H1 (cell line): Measurements from ENCODE around the gene DDX4. TPM values are rescaled to one million over a fixed set of nuclear protein-coding genes. Genes with fewer than 3 reads are reported as not detected.

Source experiments
- ASH2L ChIP-seq: fragments of 200-600, 300-600 bp; sonication (generic); IDR thresholded peaks from one replicate; pipeline ENCODE4 v1.7.1; 2017; ENCODE audit warnings: low read length
- EGR1 ChIP-seq: IDR thresholded peaks from 2 replicates; pipeline ENCODE4 v1.6.1; 2011; ENCODE audit warnings: low read depth, low read length, borderline replicate concordance
- polyA plus RNA-seq, 7 experiments: library from polyadenylated mRNA; depleted of rRNA in 3 of 7; stranded (reverse) in 5 of 7; unstranded in 2 of 7; fragments of >200 nt in 5 of 7; fragments of 200-250 nt in 2 of 7; gene quantifications; 1 replicate in 5 of 7; 2 replicates in 1 of 7; 4 replicates in 1 of 7; pipeline versions ENCODE4 v1.2.1 to v1.2.3, GENCODE V29; 2011 to 2013; ENCODE audit warnings: missing spikeins in 2 of 7, mixed read lengths in 2 of 7
- total RNA-seq: library from RNA; stranded (reverse); fragmentation: NEBNext Ultra II Directional; extraction: Animal tissue kit (Norgen Biotek cat#: 25700); gene quantifications from 2 replicates; pipeline ENCODE4 v1.2.1, GENCODE V29; 2021
- TF ChIP-seq, protein P1 (sequence below): fragments of 300-600 bp; sonication (generic); IDR thresholded peaks from 2 replicates; pipeline ENCODE4 v1.7.1; 2012; ENCODE audit warnings: low read length, moderate library complexity, mild to moderate bottlenecking, inconsistent platforms; ENCODE audit not compliant: insufficient replicate concordance
- TF ChIP-seq, protein P2 (sequence below), 3 experiments: IDR thresholded peaks; 1 replicate in 2 of 3; 2 replicates in 1 of 3; pipeline versions ENCODE4 v1.5.1 to v1.6.1; 2011; ENCODE audit warnings: low read length in 3 of 3, mild to moderate bottlenecking in 3 of 3, inconsistent platforms in 2 of 3, low read depth in 1 of 3, moderate library complexity in 1 of 3; ENCODE audit not compliant: insufficient read depth in 1 of 3; ENCODE audit errors: control extremely low read depth in 1 of 3

Gene DDX4
- total and polyA plus RNA-seq, 2 of the 8 experiments (the other 6 are each of a cell fraction or from before 2014, with no cell fraction given), result 0.15 TPM; not detected in 1

DNA sequence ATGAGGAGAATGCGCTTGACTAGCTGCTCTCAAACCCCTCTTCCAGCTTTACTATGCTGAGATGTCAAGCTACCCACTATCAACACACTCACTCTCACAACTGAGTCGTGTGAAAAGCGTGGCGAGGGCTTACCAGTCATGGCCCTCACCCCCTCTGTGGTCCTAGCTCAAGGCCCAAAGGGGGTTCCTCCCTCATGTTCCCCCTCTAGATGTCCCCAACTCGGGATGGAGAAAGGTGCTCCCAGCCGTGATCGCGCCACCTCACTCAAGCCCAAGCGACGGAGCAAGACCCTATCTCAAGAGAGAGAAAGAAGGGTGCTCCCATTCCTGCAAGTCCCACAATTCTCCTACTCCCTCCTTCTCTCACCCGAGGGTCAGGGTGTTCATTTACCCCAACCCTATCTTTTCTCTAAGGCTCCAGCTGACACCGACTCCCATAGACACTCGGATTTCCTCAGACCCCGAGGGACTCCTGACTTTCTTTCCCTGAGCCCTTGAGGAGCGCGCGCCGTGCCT, 26.3 kb upstream of the DDX4 start (continued):
- TF ChIP-seq, protein P1, sequence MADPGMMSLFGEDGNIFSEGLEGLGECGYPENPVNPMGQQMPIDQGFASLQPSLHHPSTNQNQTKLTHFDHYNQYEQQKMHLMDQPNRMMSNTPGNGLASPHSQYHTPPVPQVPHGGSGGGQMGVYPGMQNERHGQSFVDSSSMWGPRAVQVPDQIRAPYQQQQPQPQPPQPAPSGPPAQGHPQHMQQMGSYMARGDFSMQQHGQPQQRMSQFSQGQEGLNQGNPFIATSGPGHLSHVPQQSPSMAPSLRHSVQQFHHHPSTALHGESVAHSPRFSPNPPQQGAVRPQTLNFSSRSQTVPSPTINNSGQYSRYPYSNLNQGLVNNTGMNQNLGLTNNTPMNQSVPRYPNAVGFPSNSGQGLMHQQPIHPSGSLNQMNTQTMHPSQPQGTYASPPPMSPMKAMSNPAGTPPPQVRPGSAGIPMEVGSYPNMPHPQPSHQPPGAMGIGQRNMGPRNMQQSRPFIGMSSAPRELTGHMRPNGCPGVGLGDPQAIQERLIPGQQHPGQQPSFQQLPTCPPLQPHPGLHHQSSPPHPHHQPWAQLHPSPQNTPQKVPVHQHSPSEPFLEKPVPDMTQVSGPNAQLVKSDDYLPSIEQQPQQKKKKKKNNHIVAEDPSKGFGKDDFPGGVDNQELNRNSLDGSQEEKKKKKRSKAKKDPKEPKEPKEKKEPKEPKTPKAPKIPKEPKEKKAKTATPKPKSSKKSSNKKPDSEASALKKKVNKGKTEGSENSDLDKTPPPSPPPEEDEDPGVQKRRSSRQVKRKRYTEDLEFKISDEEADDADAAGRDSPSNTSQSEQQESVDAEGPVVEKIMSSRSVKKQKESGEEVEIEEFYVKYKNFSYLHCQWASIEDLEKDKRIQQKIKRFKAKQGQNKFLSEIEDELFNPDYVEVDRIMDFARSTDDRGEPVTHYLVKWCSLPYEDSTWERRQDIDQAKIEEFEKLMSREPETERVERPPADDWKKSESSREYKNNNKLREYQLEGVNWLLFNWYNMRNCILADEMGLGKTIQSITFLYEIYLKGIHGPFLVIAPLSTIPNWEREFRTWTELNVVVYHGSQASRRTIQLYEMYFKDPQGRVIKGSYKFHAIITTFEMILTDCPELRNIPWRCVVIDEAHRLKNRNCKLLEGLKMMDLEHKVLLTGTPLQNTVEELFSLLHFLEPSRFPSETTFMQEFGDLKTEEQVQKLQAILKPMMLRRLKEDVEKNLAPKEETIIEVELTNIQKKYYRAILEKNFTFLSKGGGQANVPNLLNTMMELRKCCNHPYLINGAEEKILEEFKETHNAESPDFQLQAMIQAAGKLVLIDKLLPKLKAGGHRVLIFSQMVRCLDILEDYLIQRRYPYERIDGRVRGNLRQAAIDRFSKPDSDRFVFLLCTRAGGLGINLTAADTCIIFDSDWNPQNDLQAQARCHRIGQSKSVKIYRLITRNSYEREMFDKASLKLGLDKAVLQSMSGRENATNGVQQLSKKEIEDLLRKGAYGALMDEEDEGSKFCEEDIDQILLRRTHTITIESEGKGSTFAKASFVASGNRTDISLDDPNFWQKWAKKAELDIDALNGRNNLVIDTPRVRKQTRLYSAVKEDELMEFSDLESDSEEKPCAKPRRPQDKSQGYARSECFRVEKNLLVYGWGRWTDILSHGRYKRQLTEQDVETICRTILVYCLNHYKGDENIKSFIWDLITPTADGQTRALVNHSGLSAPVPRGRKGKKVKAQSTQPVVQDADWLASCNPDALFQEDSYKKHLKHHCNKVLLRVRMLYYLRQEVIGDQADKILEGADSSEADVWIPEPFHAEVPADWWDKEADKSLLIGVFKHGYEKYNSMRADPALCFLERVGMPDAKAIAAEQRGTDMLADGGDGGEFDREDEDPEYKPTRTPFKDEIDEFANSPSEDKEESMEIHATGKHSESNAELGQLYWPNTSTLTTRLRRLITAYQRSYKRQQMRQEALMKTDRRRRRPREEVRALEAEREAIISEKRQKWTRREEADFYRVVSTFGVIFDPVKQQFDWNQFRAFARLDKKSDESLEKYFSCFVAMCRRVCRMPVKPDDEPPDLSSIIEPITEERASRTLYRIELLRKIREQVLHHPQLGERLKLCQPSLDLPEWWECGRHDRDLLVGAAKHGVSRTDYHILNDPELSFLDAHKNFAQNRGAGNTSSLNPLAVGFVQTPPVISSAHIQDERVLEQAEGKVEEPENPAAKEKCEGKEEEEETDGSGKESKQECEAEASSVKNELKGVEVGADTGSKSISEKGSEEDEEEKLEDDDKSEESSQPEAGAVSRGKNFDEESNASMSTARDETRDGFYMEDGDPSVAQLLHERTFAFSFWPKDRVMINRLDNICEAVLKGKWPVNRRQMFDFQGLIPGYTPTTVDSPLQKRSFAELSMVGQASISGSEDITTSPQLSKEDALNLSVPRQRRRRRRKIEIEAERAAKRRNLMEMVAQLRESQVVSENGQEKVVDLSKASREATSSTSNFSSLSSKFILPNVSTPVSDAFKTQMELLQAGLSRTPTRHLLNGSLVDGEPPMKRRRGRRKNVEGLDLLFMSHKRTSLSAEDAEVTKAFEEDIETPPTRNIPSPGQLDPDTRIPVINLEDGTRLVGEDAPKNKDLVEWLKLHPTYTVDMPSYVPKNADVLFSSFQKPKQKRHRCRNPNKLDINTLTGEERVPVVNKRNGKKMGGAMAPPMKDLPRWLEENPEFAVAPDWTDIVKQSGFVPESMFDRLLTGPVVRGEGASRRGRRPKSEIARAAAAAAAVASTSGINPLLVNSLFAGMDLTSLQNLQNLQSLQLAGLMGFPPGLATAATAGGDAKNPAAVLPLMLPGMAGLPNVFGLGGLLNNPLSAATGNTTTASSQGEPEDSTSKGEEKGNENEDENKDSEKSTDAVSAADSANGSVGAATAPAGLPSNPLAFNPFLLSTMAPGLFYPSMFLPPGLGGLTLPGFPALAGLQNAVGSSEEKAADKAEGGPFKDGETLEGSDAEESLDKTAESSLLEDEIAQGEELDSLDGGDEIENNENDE, result no peak
- TF ChIP-seq EGR1 (no peak), ASH2L (no peak)
- TF ChIP-seq, protein P2, sequence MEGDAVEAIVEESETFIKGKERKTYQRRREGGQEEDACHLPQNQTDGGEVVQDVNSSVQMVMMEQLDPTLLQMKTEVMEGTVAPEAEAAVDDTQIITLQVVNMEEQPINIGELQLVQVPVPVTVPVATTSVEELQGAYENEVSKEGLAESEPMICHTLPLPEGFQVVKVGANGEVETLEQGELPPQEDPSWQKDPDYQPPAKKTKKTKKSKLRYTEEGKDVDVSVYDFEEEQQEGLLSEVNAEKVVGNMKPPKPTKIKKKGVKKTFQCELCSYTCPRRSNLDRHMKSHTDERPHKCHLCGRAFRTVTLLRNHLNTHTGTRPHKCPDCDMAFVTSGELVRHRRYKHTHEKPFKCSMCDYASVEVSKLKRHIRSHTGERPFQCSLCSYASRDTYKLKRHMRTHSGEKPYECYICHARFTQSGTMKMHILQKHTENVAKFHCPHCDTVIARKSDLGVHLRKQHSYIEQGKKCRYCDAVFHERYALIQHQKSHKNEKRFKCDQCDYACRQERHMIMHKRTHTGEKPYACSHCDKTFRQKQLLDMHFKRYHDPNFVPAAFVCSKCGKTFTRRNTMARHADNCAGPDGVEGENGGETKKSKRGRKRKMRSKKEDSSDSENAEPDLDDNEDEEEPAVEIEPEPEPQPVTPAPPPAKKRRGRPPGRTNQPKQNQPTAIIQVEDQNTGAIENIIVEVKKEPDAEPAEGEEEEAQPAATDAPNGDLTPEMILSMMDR (IDR thresholded peaks at IDR 0.05; ENCODE audit: control extremely low read depth in 1 of 3, insufficient read depth in 1 of 3, low read depth in 1 of 3, low read length in 3 of 3), result no peak
- TF ChIP-seq, all 59 proteins: peak for 0
